H1 (cell line): ENCODE measurements around the gene KIF26A. TPM values are rescaled to one million over a fixed set of nuclear protein-coding genes. Genes with fewer than 3 reads are reported as not detected.
"Not testable (repeated sequence)": the region's sequence is repeated elsewhere in the genome, so short reads cannot be mapped to it uniquely, and the experiment has no call there.

Experiments
- CTCF ChIA-PET: fragments of 300-600 bp; sonication (Branson Sonifier 250); formaldehyde crosslinking; loops from one replicate; lab custom pipeline; 2021; ENCODE audit not compliant: partially characterized antibody; lab: Charles Lee
- POLR2A ChIA-PET: fragments of 300-600 bp; sonication (Branson Sonifier 250); formaldehyde crosslinking; loops from one replicate; lab custom pipeline; 2021; ENCODE audit warnings: inconsistent platforms; ENCODE audit not compliant: partially characterized antibody; lab: Charles Lee
- DNase-seq, 2 experiments: peaks; one replicate each; pipeline versions ENCODE4 v3.0.0 to v3.0.0-alpha.2; 2010 to 2022; ENCODE audit warnings: low spot score in 2 of 2, low read depth in 1 of 2, mixed read lengths in 1 of 2
- FAIRE-seq: peaks from 2 replicates; lab custom pipeline; 2011; peaks lifted over from hg19 to GRCh38; lab: Jason Lieb, UNC
- H2AFZ ChIP-seq: 2 replicates; pipeline ENCODE4 v1.8.1; 2012; ENCODE audit warnings: low read length, inconsistent platforms
- H2AK5ac ChIP-seq: 2 replicates; pipeline ENCODE4 v1.6.1; 2013; ENCODE audit warnings: low read depth, low read length
- H2BK120ac ChIP-seq: replicated peaks from 2 replicates; pipeline ENCODE3; 2013; ENCODE audit warnings: low read depth, low read length, inconsistent platforms
- H2BK12ac ChIP-seq: 2 replicates; pipeline ENCODE4 v1.6.1; 2013; ENCODE audit warnings: low read depth, low read length
- H2BK15ac ChIP-seq: 2 replicates; pipeline ENCODE4 v1.6.1; 2013; ENCODE audit warnings: low read length
- H2BK20ac ChIP-seq: 2 replicates; pipeline ENCODE4 v1.6.1; 2013; ENCODE audit warnings: low read length
- H2BK5ac ChIP-seq: 2 replicates; pipeline ENCODE4 v1.6.1; 2013; ENCODE audit warnings: low read depth, low read length
- H3K14ac ChIP-seq: 2 replicates; pipeline ENCODE4 v1.6.1; 2013; ENCODE audit warnings: inconsistent platforms; ENCODE audit not compliant: insufficient read length
- H3K18ac ChIP-seq: 2 replicates; pipeline ENCODE4 v1.6.1; 2013; ENCODE audit warnings: low read length; ENCODE audit errors: extremely low read depth
- H3K23ac ChIP-seq: 2 replicates; pipeline ENCODE4 v1.6.1; 2013; ENCODE audit warnings: inconsistent platforms; ENCODE audit not compliant: insufficient read length
- H3K23me2 ChIP-seq: 2 replicates; pipeline ENCODE4 v1.6.1; 2013; ENCODE audit warnings: low read depth, low read length
- H3K27ac ChIP-seq: 2 replicates; pipeline ENCODE4 v1.6.1; 2011; ENCODE audit warnings: low read depth, low read length, inconsistent platforms
- H3K27me3 ChIP-seq, 4 experiments: replicated peaks in 1 of 4; 1 replicate in 1 of 4; 2 replicates in 3 of 4; pipeline versions ENCODE4 v1.6.1 to v1.8.1; 2011 to 2013; ENCODE audit warnings: low read length in 3 of 4, mild to moderate bottlenecking in 3 of 4, inconsistent platforms in 2 of 4, mixed read lengths in 2 of 4, moderate library complexity in 1 of 4; ENCODE audit not compliant: control insufficient read depth in 3 of 4, insufficient read depth in 3 of 4; ENCODE audit errors: extremely low read depth in 1 of 4
- H3K36me3 ChIP-seq, 4 experiments: 2 replicates each; pipeline versions ENCODE4 v1.6.1 to v1.8.1; 2011 to 2013; ENCODE audit warnings: mild to moderate bottlenecking in 4 of 4, low read length in 3 of 4, moderate library complexity in 2 of 4, control low read depth in 1 of 4, inconsistent platforms in 1 of 4; ENCODE audit not compliant: insufficient read depth in 4 of 4, control insufficient read depth in 2 of 4
- H3K4ac ChIP-seq: replicated peaks from 2 replicates; pipeline ENCODE3; 2013; ENCODE audit warnings: low read length, low read depth, mixed read lengths, inconsistent platforms; ENCODE audit not compliant: insufficient read length
- H3K4me1 ChIP-seq, 4 experiments: replicated peaks in 1 of 4; 1 replicate in 1 of 4; 2 replicates in 3 of 4; pipeline versions ENCODE4 v1.6.1 to v1.8.1; 2011 to 2013; ENCODE audit warnings: low read length in 3 of 4, inconsistent platforms in 2 of 4, mixed read lengths in 1 of 4; ENCODE audit not compliant: insufficient read depth in 4 of 4, control insufficient read depth in 3 of 4
- H3K4me2 ChIP-seq, 2 experiments: 2 replicates each; pipeline versions ENCODE4 v1.6.1 to v1.8.1; 2011 to 2013; ENCODE audit warnings: low read depth in 2 of 2, low read length in 2 of 2, control low read depth in 1 of 2, inconsistent platforms in 1 of 2, mild to moderate bottlenecking in 1 of 2; ENCODE audit not compliant: insufficient read depth in 1 of 2
- H3K4me3 ChIP-seq, 4 experiments: fragments of 200-600, 300-600 bp in 1 of 4; sonication (generic), shearing (Covaris generic), sonication (Bioruptor Twin) in 1 of 4; 2 replicates each; pipeline versions ENCODE4 v1.5.1 to v1.8.1; 2011 to 2016; ENCODE audit warnings: low read length in 4 of 4, low read depth in 3 of 4, control low read depth in 2 of 4, inconsistent platforms in 2 of 4, mild to moderate bottlenecking in 2 of 4, mixed read lengths in 1 of 4, moderate library complexity in 1 of 4; ENCODE audit not compliant: insufficient read depth in 2 of 4; ENCODE audit errors: extremely low read depth in 1 of 4
- H3K56ac ChIP-seq: replicated peaks from 2 replicates; pipeline ENCODE3; 2013; ENCODE audit warnings: low read depth, mild to moderate bottlenecking, mixed read lengths, low read length, inconsistent platforms; ENCODE audit not compliant: insufficient read length
- H3K79me1 ChIP-seq: 2 replicates; pipeline ENCODE4 v1.6.1; 2013; ENCODE audit warnings: low read depth, low read length, control low read depth
- H3K79me2 ChIP-seq, 2 experiments: 2 replicates each; pipeline versions ENCODE4 v1.6.1 to v1.8.1; 2012 to 2013; ENCODE audit warnings: low read length in 2 of 2, mild to moderate bottlenecking in 2 of 2, inconsistent platforms in 1 of 2; ENCODE audit not compliant: insufficient read depth in 2 of 2, control insufficient read depth in 1 of 2
- H3K9ac ChIP-seq, 4 experiments: replicated peaks in 1 of 4; 1 replicate in 1 of 4; 2 replicates in 3 of 4; pipeline versions ENCODE4 v1.6.1 to v1.8.1; 2011 to 2013; ENCODE audit warnings: low read depth in 3 of 4, low read length in 3 of 4, control low read depth in 2 of 4, mild to moderate bottlenecking in 2 of 4, moderate library complexity in 2 of 4, inconsistent platforms in 1 of 4; ENCODE audit errors: extremely low read depth in 1 of 4
- H3K9me3 ChIP-seq, 2 experiments: 2 replicates each; pipeline versions ENCODE4 v1.6.1 to v1.8.1; 2012 to 2013; ENCODE audit warnings: mild to moderate bottlenecking in 2 of 2, moderate library complexity in 2 of 2, control low read depth in 1 of 2, inconsistent platforms in 1 of 2, low read depth in 1 of 2, low read length in 1 of 2, mixed read lengths in 1 of 2; ENCODE audit not compliant: insufficient read depth in 2 of 2
- H4K20me1 ChIP-seq, 2 experiments: replicated peaks in 1 of 2; 2 replicates each; pipeline versions ENCODE3 to v1.8.1; 2011 to 2013; ENCODE audit warnings: inconsistent platforms in 2 of 2, low read length in 2 of 2, mild to moderate bottlenecking in 1 of 2; ENCODE audit not compliant: insufficient read depth in 2 of 2, control insufficient read depth in 1 of 2
- H4K5ac ChIP-seq: 2 replicates; pipeline ENCODE4 v1.6.1; 2013; ENCODE audit warnings: low read length, low read depth, mixed read lengths, inconsistent platforms; ENCODE audit not compliant: insufficient read length
- H4K8ac ChIP-seq: 2 replicates; pipeline ENCODE4 v1.8.0; 2013; ENCODE audit warnings: mild to moderate bottlenecking, moderate library complexity, low read length, inconsistent platforms; ENCODE audit not compliant: insufficient read depth; ENCODE audit errors: extremely low read depth
- H4K91ac ChIP-seq: replicated peaks from 2 replicates; pipeline ENCODE3; 2013; ENCODE audit warnings: low read length, mixed read lengths, inconsistent platforms; ENCODE audit not compliant: insufficient read length
- WGBS, 2 experiments: shearing (Covaris generic) in 1 of 2; methylation state at CpG; one replicate each; pipeline versions ENCODE4 v1.1.6 to v1.1.7; 2013 to 2015; ENCODE audit warnings: low lambda C conversion rate in 2 of 2, mixed read lengths in 2 of 2, inconsistent platforms in 1 of 2, low coverage in 1 of 2, missing lambda C conversion rate in 1 of 2; ENCODE audit not compliant: insufficient replicate concordance in 2 of 2, insufficient coverage in 1 of 2, insufficient read length in 1 of 2; ENCODE audit errors: extremely low coverage in 1 of 2, missing lambda C conversion rate in 1 of 2; 5-methylcytosine and 5-hydroxymethylcytosine counted together
- polyA plus RNA-seq, 7 experiments: library from polyadenylated mRNA; depleted of rRNA in 3 of 7; stranded (reverse) in 5 of 7; unstranded in 2 of 7; fragments of >200 nt in 5 of 7; fragments of 200-250 nt in 2 of 7; gene quantifications; 1 replicate in 5 of 7; 2 replicates in 1 of 7; 4 replicates in 1 of 7; pipeline versions ENCODE4 v1.2.1 to v1.2.3, GENCODE V29; 2011 to 2013; ENCODE audit warnings: missing spikeins in 2 of 7, mixed read lengths in 2 of 7
- total RNA-seq: library from RNA; stranded (reverse); fragmentation: NEBNext Ultra II Directional; extraction: Animal tissue kit (Norgen Biotek cat#: 25700); gene quantifications from 2 replicates; pipeline ENCODE4 v1.2.1, GENCODE V29; 2021

KIF26A gene
- total and polyA plus RNA-seq, 2 of the 8 experiments (the other 6 are each of a cell fraction or from before 2014, with no cell fraction given): 11.5 to 41.6 TPM

DNA sequence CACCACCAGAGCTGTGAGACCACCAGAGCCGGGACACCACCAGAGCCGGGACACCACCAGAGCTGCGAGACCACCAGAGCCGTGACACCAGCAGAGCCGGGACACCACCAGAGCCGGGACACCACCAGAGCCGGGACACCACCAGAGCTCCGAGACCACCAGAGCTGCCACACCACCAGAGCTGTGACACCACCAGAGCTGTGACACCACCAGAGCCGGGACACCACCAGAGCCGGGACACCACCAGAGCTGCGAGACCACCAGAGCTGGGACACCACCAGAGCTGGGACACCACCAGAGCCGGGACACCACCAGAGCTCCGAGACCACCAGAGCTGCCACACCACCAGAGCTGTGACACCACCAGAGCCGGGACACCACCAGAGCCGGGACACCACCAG is 70.7 kb downstream of the KIF26A start:
- H3K27ac ChIP-seq, H4K91ac ChIP-seq, H3K23ac ChIP-seq, H3K79me2 ChIP-seq, H2BK20ac ChIP-seq, H4K8ac ChIP-seq, H3K4ac ChIP-seq, H3K56ac ChIP-seq, H2BK5ac ChIP-seq, H3K23me2 ChIP-seq, DNase-seq, H3K18ac ChIP-seq, FAIRE-seq, H4K20me1 ChIP-seq, H3K36me3 ChIP-seq, H3K9me3 ChIP-seq, H3K27me3 ChIP-seq, H2BK15ac ChIP-seq, H2BK120ac ChIP-seq, H3K14ac ChIP-seq, H3K4me1 ChIP-seq, H2AK5ac ChIP-seq, H3K9ac ChIP-seq, H3K4me3 ChIP-seq, H2AFZ ChIP-seq, H3K79me1 ChIP-seq, H3K4me2 ChIP-seq, H4K5ac ChIP-seq, H2BK12ac ChIP-seq: not testable (repeated sequence)
- ChIA-PET CTCF (interaction anchor here (2.8 kb wide), 1 partner anchor 15 kb away, joined by 14 read pairs; no protein-coding TSS in a partner anchor), POLR2A (interaction anchor here (0.7 kb wide), 1 partner anchor 13 kb away, joined by 3 read pairs; no protein-coding TSS in a partner anchor)
- 64% methylated on average over 4 of the region's 15 CpGs; no CpG with 5 or more reads in 1 of the 2 experiments for WGBS, 2 experiments
